ENCODE results near the gene LTBP4. TPM values are rescaled to one million over a fixed set of nuclear protein-coding genes. Genes with fewer than 3 reads are reported as not detected.
A peak's percentile ranks its signal among the peaks of the same experiment; 100 is the strongest.

The LTBP4 gene
- total and polyA plus RNA-seq, 2 of the 13 experiments (the other 11 are each of a cell fraction or from before 2014, with no cell fraction given), result 0.86 to 2.3 TPM

- no peak; the same call in 1 of the 2 replicates for TF ChIP-seq BRCA1 (CRISPR knock-in tag; IDR thresholded peaks at IDR 0.05)
- no peak for TF ChIP-seq CHCHD3 (CRISPR knock-in tag; IDR thresholded peaks at IDR 0.05)
- no peak for TF ChIP-seq SAFB2 (CRISPR knock-in tag; IDR thresholded peaks at IDR 0.05; ENCODE audit: borderline replicate concordance, low read depth)
- no peak for TF ChIP-seq ZNF383 (CRISPR knock-in tag; IDR thresholded peaks at IDR 0.05; ENCODE audit: borderline replicate concordance)
- TF ChIP-seq CHD4 (IDR thresholded peaks at IDR 0.05; ENCODE audit: borderline replicate concordance, low read length), result no peak
- TF ChIP-seq ZNF264 (CRISPR knock-in tag; IDR thresholded peaks at IDR 0.05), result no peak
- no peak for TF ChIP-seq TBX2 (CRISPR knock-in tag; IDR thresholded peaks at IDR 0.05; ENCODE audit: borderline replicate concordance)
- no peak for TF ChIP-seq CAMTA2 (CRISPR knock-in tag; IDR thresholded peaks at IDR 0.05; ENCODE audit: borderline replicate concordance)
- TF ChIP-seq ZNF773 (CRISPR knock-in tag; IDR thresholded peaks at IDR 0.05; ENCODE audit: borderline replicate concordance), result no peak
- TF ChIP-seq EED (CRISPR knock-in tag; IDR thresholded peaks at IDR 0.05), result no peak
- no peak for TF ChIP-seq SRSF1 (optimal IDR thresholded peaks at IDR 0.05; ENCODE audit: low read depth, low read length)
Measured at GRCh38 chr19:40576151-40576584, 25.0 kb upstream of the LTBP4 start (continued).

GRCh38 chr19:40576585-40577451 lies 24.4 kb upstream of the LTBP4 start, which contains the start of gene SHKBP1:
Gene SHKBP1, plus strand, starts transcription at chr19:40576873. Its CDS starts 27 bp downstream, at chr19:40576900.
- no peaks in the 10 kb centered on the region for H3K79me2 ChIP-seq (ENCODE audit: insufficient read depth, low read length)
- WGBS (ENCODE audit: low lambda C conversion rate), result 8% methylated on average over 27 of the region's 55 CpGs
- H3K4me2 ChIP-seq (ENCODE audit: low read depth, low read length), result peak within 1 kb of the TSS; percentile 82
- H3K27ac ChIP-seq (ENCODE audit: extremely low read length, insufficient read depth, low read length), result no peak within 1 kb of the TSS
- BruUV-seq (replicated peaks), result no TSS peak
- in situ Hi-C loops (cut with HindIII; ENCODE audit: extremely low pct_ligation_motif_present, low pct_unique_long_range_greater_than_20kb), result no loop called here
- no peaks in the 10 kb centered on the region for H4K20me1 ChIP-seq (ENCODE audit: insufficient read depth, low read length)
- ATAC-seq (peak; percentile 99), DNase-seq (ENCODE audit: low spot score) (peak; percentile 84), FAIRE-seq (peak; percentile 55)
- POLR2A ChIA-PET, result no interaction called here
- peaks cover 25% of the 10 kb centered on the region for H3K4me1 ChIP-seq (ENCODE audit: insufficient read depth, low read length)
- peak within 1 kb of the TSS; percentile 80 to 92 (median 85) for H3K4me3 ChIP-seq (replicated peaks in 1 of 3; ENCODE audit: insufficient read depth in 1 of 3, low read depth in 2 of 3, low read length in 3 of 3)
- H3K9ac ChIP-seq (ENCODE audit: insufficient read depth, low read depth, low read length), result peak within 1 kb of the TSS; percentile 65
- CTCF ChIA-PET (ENCODE audit: low intra/inter-chr PET ratio, low total read pairs), result interaction anchor here (0.5 kb wide), 1 partner anchor 647 kb away, joined by 3 read pairs; no protein-coding TSS in a partner anchor
- no peaks in the 10 kb centered on the region for H3K9me3 ChIP-seq (ENCODE audit: low read length)
- H3K36me3 ChIP-seq (replicated peaks in 1 of 2; ENCODE audit: control insufficient read depth in 1 of 2, insufficient read depth in 2 of 2, low read length in 2 of 2), result 0 out of 5 replicates have a peak, but pooled peaks cover 0 to 1% of the 10 kb centered on the region in 2 experiments
- H3K27me3 ChIP-seq (ENCODE audit: control insufficient read depth in 1 of 2, insufficient read depth in 2 of 2, low read length in 2 of 2), result no peaks in the 10 kb centered on the region
- intact Hi-C loops (cut with micrococcal nuclease; ENCODE audit: unreplicated experiment), result no loop called here
- H2AFZ ChIP-seq (ENCODE audit: low read length), result peak within 1 kb of the TSS; percentile 61
- TF ChIP-seq PRDM15 (CRISPR knock-in tag; IDR thresholded peaks at IDR 0.05) (no peak), DZIP1 (CRISPR knock-in tag; IDR thresholded peaks at IDR 0.05) (no peak), DNMT3B (CRISPR knock-in tag; conservative IDR thresholded peaks at IDR 0.05) (0 out of 2 replicates have a peak, but pooled peaks have one; percentile 56), ZNF781 (CRISPR knock-in tag; IDR thresholded peaks at IDR 0.05; ENCODE audit: borderline replicate concordance, not compliant biosample characterization) (no peak), ETV5 (CRISPR knock-in tag; IDR thresholded peaks at IDR 0.05; ENCODE audit: borderline replicate concordance) (no peak; the same call in 1 of the 2 replicates)

All from HepG2 (cell line).